ENCODE results near the gene SLC4A2.

The SLC4A2 gene

GRCh38 chr7:151076863-151077704 is 17.7 kb downstream of the SLC4A2 start:
- H4K20me1 ChIP-seq (ENCODE audit: insufficient read depth, low read length): no peaks in the 10 kb centered on the region
- H3K27me3 ChIP-seq (ENCODE audit: low read depth, low read length): no peaks in the 10 kb centered on the region
- peaks cover 33% of the 10 kb centered on the region for H3K79me2 ChIP-seq (ENCODE audit: low read length)
- no peak overlapping the region for H3K9ac ChIP-seq (ENCODE audit: low read length)
- H3K27ac ChIP-seq (ENCODE audit: low read length): no peak overlapping the region
- peaks cover 31% of the 10 kb centered on the region for H3K4me1 ChIP-seq (ENCODE audit: low read length)
- no peak overlapping the region for H2AFZ ChIP-seq (ENCODE audit: low read depth, low read length)
- H3K4me2 ChIP-seq (ENCODE audit: low read length): no peak overlapping the region
- H3K9me3 ChIP-seq (ENCODE audit: insufficient read depth, low read length): no peaks in the 10 kb centered on the region
- H3K36me3 ChIP-seq (replicated peaks; ENCODE audit: low read depth, low read length): peaks cover 20% of the 10 kb centered on the region
- no peak for TF ChIP-seq CTCF (IDR thresholded peaks at IDR 0.05; ENCODE audit: low read depth, low read length)
- TF ChIP-seq EZH2phosphoT487 (IDR thresholded peaks at IDR 0.05; ENCODE audit: low read depth): no peak
- H3K4me3 ChIP-seq (ENCODE audit: low read length): no peak overlapping the region

GRCh38 chr7:151077705-151078232 is 18.4 kb downstream of the SLC4A2 start:
- Histone ChIP-seq H3K4me3 (ENCODE audit: low read length) (no peak overlapping the region), H3K4me2 (ENCODE audit: low read length) (no peak overlapping the region), H3K9ac (ENCODE audit: low read length) (no peak overlapping the region), H3K9me3 (ENCODE audit: insufficient read depth, low read length) (no peaks in the 10 kb centered on the region), H3K27ac (ENCODE audit: low read length) (peak overlapping the region; percentile 17; the same call in 1 of the 2 replicates), H3K4me1 (ENCODE audit: low read length) (peaks cover 35% of the 10 kb centered on the region), H3K36me3 (replicated peaks; ENCODE audit: low read depth, low read length) (peaks cover 20% of the 10 kb centered on the region), H2AFZ (ENCODE audit: low read depth, low read length) (no peak overlapping the region), H4K20me1 (ENCODE audit: insufficient read depth, low read length) (no peaks in the 10 kb centered on the region), H3K79me2 (ENCODE audit: low read length) (peaks cover 40% of the 10 kb centered on the region), H3K27me3 (ENCODE audit: low read depth, low read length) (no peaks in the 10 kb centered on the region)
- no peak for TF ChIP-seq EZH2phosphoT487 (IDR thresholded peaks at IDR 0.05; ENCODE audit: low read depth)
- no peak for TF ChIP-seq CTCF (IDR thresholded peaks at IDR 0.05; ENCODE audit: low read depth, low read length)

- no peak overlapping the region for H2AFZ ChIP-seq (ENCODE audit: low read depth, low read length)
- peak overlapping the region; percentile 5; the same call in 1 of the 2 replicates for H3K4me2 ChIP-seq (ENCODE audit: low read length)
- H3K9ac ChIP-seq (ENCODE audit: low read length): no peak overlapping the region
- no peak overlapping the region for H3K4me3 ChIP-seq (ENCODE audit: low read length)
- peaks cover 35% of the 10 kb centered on the region for H3K4me1 ChIP-seq (ENCODE audit: low read length)
- peaks cover 43% of the 10 kb centered on the region for H3K79me2 ChIP-seq (ENCODE audit: low read length)
- peaks cover 20% of the 10 kb centered on the region for H3K36me3 ChIP-seq (replicated peaks; ENCODE audit: low read depth, low read length)
- H3K27me3 ChIP-seq (ENCODE audit: low read depth, low read length): no peaks in the 10 kb centered on the region
- TF ChIP-seq CTCF (IDR thresholded peaks at IDR 0.05; ENCODE audit: low read depth, low read length) (no peak), EZH2phosphoT487 (IDR thresholded peaks at IDR 0.05; ENCODE audit: low read depth) (no peak)
- H3K27ac ChIP-seq (ENCODE audit: low read length): no peak overlapping the region
- H3K9me3 ChIP-seq (ENCODE audit: insufficient read depth, low read length): no peaks in the 10 kb centered on the region
- H4K20me1 ChIP-seq (ENCODE audit: insufficient read depth, low read length): no peaks in the 10 kb centered on the region
Measured at GRCh38 chr7:151078233-151079040, 19.0 kb downstream of the SLC4A2 start.

Data from OCI-LY3 (cell line).